Measurements from ENCODE around the gene PTPRF.
"Not testable (repeated sequence)": the region's sequence is repeated elsewhere in the genome, so short reads cannot be mapped to it uniquely, and the experiment has no call there.

The PTPRF gene

DNA sequence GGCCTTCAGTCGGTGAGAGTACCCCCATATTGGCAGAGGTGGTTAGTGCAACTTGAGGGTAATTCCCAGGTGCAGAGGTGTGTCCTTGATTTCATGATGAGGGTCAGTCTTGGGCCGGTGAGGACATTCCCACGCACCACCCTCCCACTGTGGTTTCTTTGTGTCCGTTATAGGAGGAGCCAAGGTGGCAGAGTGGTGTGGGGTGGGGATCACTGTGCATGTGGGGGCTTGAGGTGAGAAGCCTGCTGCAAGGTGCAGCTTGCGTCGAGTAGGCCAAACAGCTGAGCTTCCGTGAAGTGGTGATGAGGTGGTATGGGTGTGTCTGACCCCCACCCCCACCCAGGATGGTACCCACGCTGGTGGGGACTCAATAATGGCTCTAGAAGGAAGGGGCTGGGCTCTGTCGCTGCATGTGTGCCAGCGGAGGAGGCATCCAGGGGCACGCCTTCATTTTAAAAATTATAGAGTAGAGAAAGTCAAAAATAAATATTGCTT is 6.2 kb downstream of the PTPRF start:
- in situ Hi-C loops (cut with MboI; ENCODE audit: low sequenced_read_pairs): no loop called here

DNA sequence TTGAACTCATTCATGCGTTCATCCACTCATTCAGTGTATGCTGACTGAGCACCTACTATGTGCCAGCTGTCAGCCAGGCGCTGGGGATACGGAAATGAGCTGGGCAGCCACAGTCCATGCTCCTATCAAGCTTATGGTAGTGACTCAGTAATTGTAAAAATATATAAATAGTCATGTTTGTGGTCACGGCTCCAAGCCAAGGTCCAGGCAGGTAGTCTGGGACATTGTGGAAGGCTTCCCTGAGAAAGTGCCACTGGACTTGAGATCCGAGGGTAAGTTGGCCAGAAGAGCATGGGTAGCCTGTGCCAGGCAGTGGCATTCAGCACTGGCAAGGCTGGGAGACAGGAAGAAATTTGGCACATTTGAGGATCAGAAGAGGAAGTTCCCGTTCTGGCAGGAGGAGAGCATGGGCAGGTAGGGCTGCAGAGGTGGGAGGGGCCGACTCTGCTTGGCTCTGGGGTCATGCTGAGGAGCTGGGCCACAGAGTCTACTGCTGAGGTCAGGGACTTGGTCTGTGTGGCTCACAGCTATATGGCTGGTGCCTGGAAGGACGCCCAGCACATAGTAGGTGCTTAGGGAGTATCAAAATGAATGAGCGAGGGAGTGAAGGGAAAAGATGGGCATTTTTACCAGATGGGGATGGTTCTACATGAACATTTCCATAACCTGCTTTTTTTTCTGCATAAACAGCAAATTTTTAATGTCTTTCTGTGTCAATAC is 6.9 kb downstream of the PTPRF start:
- in situ Hi-C loops (cut with MboI; ENCODE audit: low sequenced_read_pairs): no loop called here

- in situ Hi-C loops (cut with MboI; ENCODE audit: low sequenced_read_pairs): no loop called here
Observed at GRCh38 chr1:43538143-43538487, 7.4 kb downstream of the PTPRF start.

DNA sequence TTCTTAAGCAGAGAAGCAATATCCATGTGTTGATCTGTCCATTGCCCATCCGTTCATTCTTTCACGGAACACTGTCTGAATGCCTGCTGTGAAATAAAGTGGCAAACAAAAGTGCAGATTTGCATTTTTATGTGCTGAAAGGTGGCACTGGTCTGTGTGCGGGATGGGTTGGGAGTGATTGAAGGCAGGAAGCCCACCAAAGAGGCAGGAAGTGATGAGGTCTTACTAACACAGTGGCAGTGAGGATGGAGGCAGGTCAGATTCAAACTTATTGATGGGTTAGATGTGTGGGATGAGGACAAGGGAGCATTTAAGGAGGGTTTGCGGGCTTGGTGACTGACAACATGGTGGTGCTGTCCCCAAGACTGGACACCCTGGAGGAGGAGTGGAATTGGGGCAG is 8.3 kb downstream of the PTPRF start:
- in situ Hi-C loops (cut with MboI; ENCODE audit: low sequenced_read_pairs): no loop called here

- in situ Hi-C loops (cut with MboI; ENCODE audit: low sequenced_read_pairs): no loop called here
Observed at GRCh38 chr1:43539726-43540434, 9.2 kb downstream of the PTPRF start.

- in situ Hi-C loops (cut with MboI; ENCODE audit: low sequenced_read_pairs): no loop called here
Observed at GRCh38 chr1:43540653-43541071, 10.0 kb downstream of the PTPRF start.

DNA sequence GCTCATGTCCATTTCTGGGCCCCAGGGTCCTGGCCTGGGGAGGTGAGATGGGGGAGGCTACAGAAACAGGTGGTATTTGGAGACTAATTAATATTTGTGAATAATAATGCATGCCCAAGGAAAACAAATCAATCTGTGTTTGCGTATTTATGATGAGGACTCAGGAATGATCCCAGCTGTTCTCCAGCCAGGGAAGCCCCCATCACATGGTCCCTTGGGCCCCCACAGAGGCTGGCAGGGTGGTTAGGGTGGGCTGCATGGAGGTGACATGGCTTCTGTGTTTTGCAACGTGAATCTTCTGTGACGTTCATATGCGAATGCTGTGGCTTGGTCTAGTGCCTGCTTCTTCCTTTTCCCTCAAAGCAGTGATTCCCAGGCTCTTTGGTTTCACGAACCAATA is 10.5 kb downstream of the PTPRF start:
- in situ Hi-C loops (cut with MboI; ENCODE audit: low sequenced_read_pairs): no loop called here

- in situ Hi-C loops (cut with MboI; ENCODE audit: low sequenced_read_pairs): no loop called here
Observed at GRCh38 chr1:43541721-43542401, 11.2 kb downstream of the PTPRF start.

- in situ Hi-C loops (cut with MboI; ENCODE audit: low sequenced_read_pairs): no loop called here
Observed at GRCh38 chr1:43542527-43543458, 12.1 kb downstream of the PTPRF start.

- in situ Hi-C loops (cut with MboI; ENCODE audit: low sequenced_read_pairs): no loop called here
Observed at GRCh38 chr1:43543567-43543966, 12.9 kb downstream of the PTPRF start.

GRCh38 chr1:43545339-43545694 is 14.6 kb downstream of the PTPRF start:
- in situ Hi-C loops (cut with MboI; ENCODE audit: low sequenced_read_pairs): no loop called here

- in situ Hi-C loops (cut with MboI; ENCODE audit: low sequenced_read_pairs): no loop called here
Observed at GRCh38 chr1:43545695-43546387, 15.2 kb downstream of the PTPRF start.

DNA sequence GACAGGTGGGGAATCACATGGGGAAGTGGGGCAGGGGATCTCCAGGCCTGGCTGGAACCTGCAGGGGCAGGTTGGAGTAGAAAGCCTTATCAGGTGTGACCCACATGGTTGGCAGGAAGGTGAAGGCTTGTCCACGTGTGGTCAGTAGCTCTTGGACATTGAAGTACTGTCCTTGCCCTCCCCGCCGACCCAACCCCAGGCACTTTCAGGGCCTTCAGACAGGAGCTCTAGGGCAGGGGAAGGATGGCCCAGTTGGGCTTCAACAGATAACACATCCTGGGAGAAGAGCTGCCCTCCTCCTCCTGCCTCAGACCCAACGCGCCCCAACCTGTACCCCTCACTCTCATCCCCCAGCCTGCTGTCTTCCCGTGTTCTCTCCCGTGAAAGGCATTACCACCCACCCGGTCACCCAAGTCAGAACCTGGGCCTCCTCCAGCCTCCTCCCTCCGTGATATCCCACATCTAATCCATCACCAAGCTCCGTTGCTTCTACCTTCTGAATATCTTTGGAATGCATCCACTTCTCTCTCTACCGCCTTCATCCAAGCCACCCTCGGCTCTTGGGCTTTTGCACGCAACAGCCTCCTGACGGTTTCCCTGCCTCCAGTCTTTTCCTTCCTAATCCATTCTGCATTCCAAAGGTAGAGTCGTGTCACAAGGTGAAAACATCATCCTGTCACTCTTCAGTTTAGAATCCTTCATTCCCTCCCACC is 15.9 kb downstream of the PTPRF start:
- in situ Hi-C loops (cut with MboI; ENCODE audit: low sequenced_read_pairs): no loop called here

DNA sequence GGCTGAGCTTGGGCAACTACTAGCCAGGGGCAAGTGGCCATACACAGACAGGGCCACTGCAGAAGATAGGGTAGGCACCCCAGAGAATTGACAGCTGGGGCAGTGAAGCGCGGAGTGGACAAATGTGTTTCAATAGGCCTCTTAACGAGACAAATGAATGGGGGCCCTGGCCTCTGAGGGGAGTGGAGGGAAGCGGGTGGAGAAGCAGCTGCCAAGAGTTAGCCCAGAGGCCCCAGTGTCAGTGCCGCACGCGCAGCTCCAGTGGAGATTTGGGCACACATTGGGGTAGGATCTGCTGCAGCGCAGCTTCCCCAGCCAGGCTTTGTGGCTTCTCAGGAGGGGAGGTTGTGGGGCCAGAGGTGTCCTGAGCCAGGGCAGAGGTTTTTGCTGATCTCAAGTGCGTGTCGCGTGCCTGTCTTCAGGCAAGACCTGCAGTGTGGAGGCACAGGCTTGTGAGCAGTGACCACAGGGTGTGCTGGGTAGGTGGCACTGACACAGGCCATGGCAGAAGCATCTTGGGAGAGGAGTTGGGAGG is 16.9 kb downstream of the PTPRF start:
- in situ Hi-C loops (cut with MboI; ENCODE audit: low sequenced_read_pairs): no loop called here

GRCh38 chr1:43548285-43549271 is 17.9 kb downstream of the PTPRF start:
- in situ Hi-C loops (cut with MboI; ENCODE audit: low sequenced_read_pairs): no loop called here

DNA sequence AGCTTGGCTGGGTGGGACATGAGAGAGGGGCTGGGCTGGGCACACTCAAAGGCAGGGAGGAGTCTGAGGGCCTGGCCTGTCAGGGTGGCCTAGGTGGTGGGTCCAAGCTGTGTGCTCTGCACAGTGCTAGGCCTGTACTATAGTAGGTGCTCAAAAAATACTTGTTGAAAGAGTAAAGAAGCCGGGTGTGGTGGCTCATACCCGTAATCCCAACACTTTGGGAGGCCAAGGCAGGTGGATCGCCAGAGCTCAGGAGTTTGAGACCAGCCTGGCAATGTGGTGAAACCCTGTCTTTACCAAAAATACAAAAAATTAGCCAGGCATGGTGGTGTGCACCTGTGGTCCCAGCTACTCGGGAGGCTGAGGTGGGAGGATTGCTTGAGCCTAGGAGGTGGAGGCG is 18.7 kb downstream of the PTPRF start:
- in situ Hi-C loops (cut with MboI; ENCODE audit: low sequenced_read_pairs): not testable (repeated sequence)

DNA sequence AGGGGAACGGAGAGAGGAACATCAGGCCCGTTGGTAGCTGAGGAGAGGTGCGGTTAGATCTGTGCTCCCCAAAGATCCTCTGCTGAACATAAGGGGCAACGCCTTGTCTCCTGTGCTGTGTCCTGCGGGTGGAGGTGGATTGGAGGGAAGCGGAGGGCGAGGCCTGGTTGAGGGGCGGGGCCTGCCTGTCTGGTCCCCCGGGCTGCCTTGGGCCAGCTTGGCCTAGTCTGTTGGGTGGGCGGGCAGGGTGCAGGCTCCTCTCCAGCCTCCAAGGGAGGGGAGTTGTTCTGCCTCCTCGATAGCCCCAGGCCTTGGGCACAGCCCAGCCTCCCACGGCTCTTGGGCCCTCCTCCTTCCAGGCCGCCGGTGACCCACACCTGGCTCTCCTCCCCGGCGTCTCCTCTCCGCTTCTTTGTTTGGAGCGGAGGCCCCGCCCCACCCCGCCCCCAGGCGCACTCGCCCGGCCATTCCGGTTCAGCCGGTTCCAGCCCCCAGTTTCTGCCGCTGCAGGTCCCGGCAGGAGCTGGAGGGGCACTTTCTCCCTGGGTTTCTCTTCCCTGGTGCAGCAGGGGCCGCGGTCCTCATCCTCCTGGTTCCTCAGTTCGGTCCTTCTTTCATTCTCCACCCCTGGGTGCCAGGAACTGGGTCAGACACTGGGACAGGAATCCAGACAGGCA is 19.4 kb downstream of the PTPRF start:
- in situ Hi-C loops (cut with MboI; ENCODE audit: low sequenced_read_pairs): no loop called here
